Kidney (tissue), 14 donors: ENCODE results near the gene KLK4. TPM values are rescaled to one million over a fixed set of nuclear protein-coding genes. Genes with fewer than 3 reads are reported as not detected.
A peak's percentile ranks its signal among the peaks of the same experiment; 100 is the strongest.

Source experiments
- DNase-seq, 5 donors: peaks; one replicate each; pipeline ENCODE4 v3.0.0-alpha.2; 2013 to 2020
- FAIRE-seq: peaks from 2 replicates; lab custom pipeline; 2012; peaks lifted over from hg19 to GRCh38; lab: Jason Lieb, UNC
- H3K27ac ChIP-seq, 2 donors: one replicate each; pipeline ENCODE4 v1.7.0; 2013; ENCODE audit warnings: low read depth in 2 of 2, low read length in 2 of 2, inconsistent platforms in 1 of 2
- H3K27me3 ChIP-seq: one replicate; pipeline ENCODE4 v1.7.1; 2013; ENCODE audit warnings: low read length, inconsistent platforms; ENCODE audit not compliant: control insufficient read depth, insufficient read depth
- H3K36me3 ChIP-seq, 3 donors: one replicate each; pipeline versions ENCODE4 v1.7.0 to v1.7.1; 2013; ENCODE audit warnings: low read length in 3 of 3, control low read depth in 1 of 3, inconsistent platforms in 1 of 3; ENCODE audit not compliant: insufficient read depth in 3 of 3, control insufficient read depth in 2 of 3
- H3K4me1 ChIP-seq, 3 donors: one replicate each; pipeline versions ENCODE4 v1.7.0 to v1.7.1; 2013; ENCODE audit warnings: low read length in 3 of 3, inconsistent platforms in 1 of 3, low read depth in 1 of 3; ENCODE audit not compliant: control insufficient read depth in 2 of 3, insufficient read depth in 2 of 3
- H3K4me3 ChIP-seq, 3 donors: one replicate each; pipeline versions ENCODE4 v1.7.0 to v1.8.1; 2013; ENCODE audit warnings: low read length in 3 of 3, control low read depth in 1 of 3, inconsistent platforms in 1 of 3
- H3K9ac ChIP-seq, 3 donors: one replicate each; pipeline versions ENCODE4 v1.7.0 to v1.7.1; 2013; ENCODE audit warnings: low read length in 3 of 3, control low read depth in 1 of 3, inconsistent platforms in 1 of 3
- H3K9me3 ChIP-seq, 3 donors: one replicate each; pipeline versions ENCODE4 v1.7.0 to v1.7.1; 2013; ENCODE audit warnings: low read length in 3 of 3, control low read depth in 1 of 3, inconsistent platforms in 1 of 3; ENCODE audit not compliant: control insufficient read depth in 2 of 3, insufficient read depth in 1 of 3
- CTCF ChIP-seq: IDR thresholded peaks from 3 replicates; pipeline ENCODE4 v1.5.1; 2012; ENCODE audit warnings: mild to moderate bottlenecking, moderate library complexity, borderline replicate concordance; ENCODE audit not compliant: insufficient read depth; ENCODE audit errors: extremely low read depth
- intact Hi-C: fragments of 100-400 bp; cut with DNase I; formaldehyde crosslinking; loops from one replicate; pipeline ENCODE4 v1.11.1; 2022
- polyA plus RNA-seq: library from polyadenylated mRNA; stranded (reverse); fragments of 350-450 nt; fragmentation: Illumina TruSeq; extraction: RNeasy Lipid Tissue Mini Kit (QIAGEN cat#74804); gene quantifications from one replicate; pipeline ENCODE4 v1.2.3, GENCODE V29; 2014; ENCODE audit warnings: low read depth, low replicate concordance; ENCODE audit not compliant: insufficient read depth
- total RNA-seq: library from RNA; stranded (reverse); fragmentation: NEBNext Ultra II Directional; extraction: Animal tissue kit (Norgen Biotek cat#: 25700); gene quantifications from one replicate; pipeline ENCODE4 v1.2.1, GENCODE V29; 2021
- donor health status: control.
- donor health status: control.
- donor health status: control.
- donor health status: control.
- donor health status: control.
- donor health status: DM: yes; HTN: yes; CAD: no.
- donor health status: Normal renal cell carcinoma (clear cell type).

Gene KLK4
- total and polyA plus RNA-seq, 2 donors from 2014 or later, result 1.2 TPM; not detected in 1

- H3K9me3 ChIP-seq, result no peaks in the 10 kb centered on the region
- no peak overlapping the region for H3K4me3 ChIP-seq
- DNase-seq (peak; percentile 80 to 93 (median 86)), FAIRE-seq (no peak)
- H3K27ac ChIP-seq, result no peak overlapping the region
- no peaks in the 10 kb centered on the region for H3K4me1 ChIP-seq
- H3K36me3 ChIP-seq, result no peaks in the 10 kb centered on the region
- no peak overlapping the region for H3K9ac ChIP-seq
- intact Hi-C loops, result no loop called here
- peaks cover 3% of the 10 kb centered on the region for H3K27me3 ChIP-seq
- peak; percentile 73 for TF ChIP-seq CTCF
These were observed 11.2 kb upstream of the KLK4 start for GRCh38 chr19:50922317-50922853.

- DNase-seq, result peak in 1 of 5 donors; percentile 25
- Histone ChIP-seq H3K27me3 (peaks cover 3% of the 10 kb centered on the region), H3K4me1 (no peaks in the 10 kb centered on the region), H3K9me3 (no peaks in the 10 kb centered on the region), H3K27ac (no peak overlapping the region), H3K9ac (no peak overlapping the region), H3K4me3 (peak overlapping the region in 1 of 3 donors; percentile 4), H3K36me3 (no peaks in the 10 kb centered on the region)
- intact Hi-C loops, result no loop called here
- FAIRE-seq, result no peak
- no peak for TF ChIP-seq CTCF
These were observed 10.5 kb upstream of the KLK4 start for GRCh38 chr19:50921426-50922316.

- Histone ChIP-seq H3K27me3 (peaks cover 14% of the 10 kb centered on the region), H3K9me3 (no peaks in the 10 kb centered on the region), H3K9ac (no peak overlapping the region), H3K4me3 (no peak overlapping the region), H3K4me1 (no peaks in the 10 kb centered on the region), H3K36me3 (no peaks in the 10 kb centered on the region), H3K27ac (no peak overlapping the region)
- DNase-seq (no peak), FAIRE-seq (no peak)
- intact Hi-C loops, result no loop called here
- TF ChIP-seq CTCF, result no peak
These were observed 4.9 kb upstream of the KLK4 start for GRCh38 chr19:50916069-50916468.
